Ectodermal cell (in vitro differentiated cells): Measurements from ENCODE around the gene ANAPC5.
"Not testable (repeated sequence)": the region's sequence is repeated elsewhere in the genome, so short reads cannot be mapped to it uniquely, and the experiment has no call there.

Source experiments
- H3K27ac ChIP-seq: 2 replicates; pipeline ENCODE4 v1.7.0; 2013; ENCODE audit warnings: mild to moderate bottlenecking, low read depth, low read length; ENCODE audit not compliant: insufficient read depth, poor library complexity, severe bottlenecking
- H3K27me3 ChIP-seq: 2 replicates; pipeline ENCODE4 v1.7.0; 2013; ENCODE audit warnings: mild to moderate bottlenecking, low read length; ENCODE audit not compliant: insufficient read depth, control insufficient read depth, poor library complexity, severe bottlenecking
- H3K36me3 ChIP-seq: one replicate; pipeline ENCODE4 v1.7.0; 2013; ENCODE audit warnings: low read length; ENCODE audit not compliant: control insufficient read depth, insufficient read depth
- H3K4me1 ChIP-seq: one replicate; pipeline ENCODE4 v1.7.0; 2013; ENCODE audit warnings: low read length; ENCODE audit not compliant: control insufficient read depth, insufficient read depth
- H3K4me3 ChIP-seq: 2 replicates; pipeline ENCODE4 v1.7.0; 2013; ENCODE audit warnings: low read depth, low read length, control low read depth; ENCODE audit not compliant: insufficient read depth
- H3K9me3 ChIP-seq: 2 replicates; pipeline ENCODE4 v1.7.0; 2013; ENCODE audit warnings: mild to moderate bottlenecking, low read length, moderate library complexity; ENCODE audit not compliant: control insufficient read depth
- WGBS, 2 experiments: methylation state at CpG; one replicate each; pipeline ENCODE4 v1.1.7; 2013; ENCODE audit warnings: missing lambda C conversion rate in 2 of 2; 5-methylcytosine and 5-hydroxymethylcytosine counted together

ANAPC5 gene

GRCh38 chr12:121384891-121385290 lies 32.7 kb upstream of the ANAPC5 start:
- H3K27me3 ChIP-seq, H3K4me1 ChIP-seq, H3K36me3 ChIP-seq, H3K4me3 ChIP-seq, H3K27ac ChIP-seq, H3K9me3 ChIP-seq: not testable (repeated sequence)
- 74 to 75% methylated on average over 6 of the region's 6 CpGs for WGBS, 2 experiments

GRCh38 chr12:121383601-121384021 lies 31.4 kb upstream of the ANAPC5 start:
- Histone ChIP-seq H3K9me3 (no peaks in the 10 kb centered on the region), H3K4me1 (no peaks in the 10 kb centered on the region), H3K27ac (no peak overlapping the region), H3K36me3 (no peaks in the 10 kb centered on the region), H3K4me3 (no peak overlapping the region), H3K27me3 (no peaks in the 10 kb centered on the region)
- 87 to 94% methylated on average over 9 of the region's 9 CpGs for WGBS, 2 experiments

GRCh38 chr12:121379945-121380344 lies 27.7 kb upstream of the ANAPC5 start:
- no peaks in the 10 kb centered on the region for H3K9me3 ChIP-seq
- no peaks in the 10 kb centered on the region for H3K27me3 ChIP-seq
- no peaks in the 10 kb centered on the region for H3K36me3 ChIP-seq
- no peak overlapping the region for H3K27ac ChIP-seq
- no peak overlapping the region for H3K4me3 ChIP-seq
- WGBS, 2 experiments, result 94 to 95% methylated on average over 9 to 10 of the region's 10 CpGs
- H3K4me1 ChIP-seq, result no peaks in the 10 kb centered on the region

GRCh38 chr12:121378736-121379135 lies 26.5 kb upstream of the ANAPC5 start:
- WGBS, 2 experiments, result 87 to 89% methylated on average over 4 to 5 of the region's 5 CpGs
- no peaks in the 10 kb centered on the region for H3K4me1 ChIP-seq
- H3K36me3 ChIP-seq, result no peaks in the 10 kb centered on the region
- no peaks in the 10 kb centered on the region for H3K9me3 ChIP-seq
- H3K27ac ChIP-seq, result no peak overlapping the region
- H3K27me3 ChIP-seq, result no peaks in the 10 kb centered on the region
- no peak overlapping the region for H3K4me3 ChIP-seq

GRCh38 chr12:121376754-121377697 lies 24.8 kb upstream of the ANAPC5 start:
- WGBS, 2 experiments, result 90% methylated on average over 7 to 8 of the region's 8 CpGs

GRCh38 chr12:121374945-121375584 lies 22.9 kb upstream of the ANAPC5 start:
- H3K4me1 ChIP-seq, H3K4me3 ChIP-seq, H3K27ac ChIP-seq, H3K36me3 ChIP-seq, H3K27me3 ChIP-seq, H3K9me3 ChIP-seq: not testable (repeated sequence)
- 87 to 90% methylated on average over 14 of the region's 14 CpGs for WGBS, 2 experiments

More at GRCh38 chr12:121376754-121377697, 24.8 kb upstream of the ANAPC5 start:
- Histone ChIP-seq H3K27me3 (no peaks in the 10 kb centered on the region), H3K4me1 (no peaks in the 10 kb centered on the region), H3K4me3 (no peak overlapping the region), H3K9me3 (no peaks in the 10 kb centered on the region), H3K27ac (no peak overlapping the region), H3K36me3 (no peaks in the 10 kb centered on the region)

GRCh38 chr12:121374336-121374735 lies 22.1 kb upstream of the ANAPC5 start:
- H3K4me1 ChIP-seq, H3K4me3 ChIP-seq, H3K27me3 ChIP-seq, H3K27ac ChIP-seq, H3K9me3 ChIP-seq, H3K36me3 ChIP-seq: not testable (repeated sequence)
- 94 to 95% methylated on average over 23 of the region's 23 CpGs for WGBS, 2 experiments

- Histone ChIP-seq H3K36me3 (no peaks in the 10 kb centered on the region), H3K27me3 (no peaks in the 10 kb centered on the region), H3K4me3 (no peak overlapping the region), H3K9me3 (no peaks in the 10 kb centered on the region), H3K4me1 (no peaks in the 10 kb centered on the region), H3K27ac (no peak overlapping the region)
- 91 to 95% methylated on average over 6 of the region's 6 CpGs for WGBS, 2 experiments
Measured at GRCh38 chr12:121373755-121374154, 21.5 kb upstream of the ANAPC5 start.

- no peaks in the 10 kb centered on the region for H3K4me1 ChIP-seq
- 85 to 92% methylated on average over 6 of the region's 6 CpGs for WGBS, 2 experiments
- H3K9me3 ChIP-seq, result no peaks in the 10 kb centered on the region
- H3K27me3 ChIP-seq, result no peaks in the 10 kb centered on the region
- H3K27ac ChIP-seq, result no peak overlapping the region
- H3K36me3 ChIP-seq, result no peaks in the 10 kb centered on the region
- H3K4me3 ChIP-seq, result no peak overlapping the region
Measured at GRCh38 chr12:121371404-121371803, 19.2 kb upstream of the ANAPC5 start.

GRCh38 chr12:121366063-121366459 lies 13.8 kb upstream of the ANAPC5 start:
- no peaks in the 10 kb centered on the region for H3K36me3 ChIP-seq
- H3K4me3 ChIP-seq, result no peak overlapping the region
- H3K27ac ChIP-seq, result no peak overlapping the region
- no peaks in the 10 kb centered on the region for H3K27me3 ChIP-seq
- 88 to 91% methylated on average over 4 of the region's 4 CpGs for WGBS, 2 experiments
- no peaks in the 10 kb centered on the region for H3K9me3 ChIP-seq
- no peaks in the 10 kb centered on the region for H3K4me1 ChIP-seq
